Kidney epithelial cell (primary cell): Measurements from ENCODE around the gene MRTFB. TPM values are rescaled to one million over a fixed set of nuclear protein-coding genes. Genes with fewer than 3 reads are reported as not detected.

ENCODE experiments used
- DNase-seq: peaks from one replicate; pipeline ENCODE4 v3.0.0-alpha.2; 2010; ENCODE audit warnings: low read depth
- H3K27me3 ChIP-seq: 2 replicates; pipeline ENCODE4 v1.6.0; 2011; ENCODE audit warnings: low read length; ENCODE audit not compliant: control insufficient read depth, insufficient read depth
- H3K36me3 ChIP-seq: 2 replicates; pipeline ENCODE4 v1.5.1; 2011; ENCODE audit warnings: low read length; ENCODE audit not compliant: control insufficient read depth, insufficient read depth
- H3K4me3 ChIP-seq: 2 replicates; pipeline ENCODE4 v1.5.1; 2011; ENCODE audit warnings: low read depth, mild to moderate bottlenecking, control low read depth, low read length
- total RNA-seq: library from RNA; depleted of rRNA; stranded (reverse); fragments of >200 nt; gene quantifications from 2 replicates; pipeline ENCODE4 v1.2.3, GENCODE V29; 2015
- TF ChIP-seq, protein P1 (sequence below): IDR thresholded peaks from 2 replicates; pipeline ENCODE4 v1.5.1; 2011; ENCODE audit warnings: mild to moderate bottlenecking, moderate library complexity, low read length, control low read depth, inconsistent platforms; ENCODE audit not compliant: insufficient read depth, poor library complexity, severe bottlenecking

MRTFB gene
- total RNA-seq, 1 donor from 2014 or later: 15.8 TPM

- H3K27me3 ChIP-seq: no peaks in the 10 kb centered on the region
- no peaks in the 10 kb centered on the region for H3K36me3 ChIP-seq
- no peak overlapping the region for H3K4me3 ChIP-seq
- DNase-seq: no peak
- TF ChIP-seq, protein P1, sequence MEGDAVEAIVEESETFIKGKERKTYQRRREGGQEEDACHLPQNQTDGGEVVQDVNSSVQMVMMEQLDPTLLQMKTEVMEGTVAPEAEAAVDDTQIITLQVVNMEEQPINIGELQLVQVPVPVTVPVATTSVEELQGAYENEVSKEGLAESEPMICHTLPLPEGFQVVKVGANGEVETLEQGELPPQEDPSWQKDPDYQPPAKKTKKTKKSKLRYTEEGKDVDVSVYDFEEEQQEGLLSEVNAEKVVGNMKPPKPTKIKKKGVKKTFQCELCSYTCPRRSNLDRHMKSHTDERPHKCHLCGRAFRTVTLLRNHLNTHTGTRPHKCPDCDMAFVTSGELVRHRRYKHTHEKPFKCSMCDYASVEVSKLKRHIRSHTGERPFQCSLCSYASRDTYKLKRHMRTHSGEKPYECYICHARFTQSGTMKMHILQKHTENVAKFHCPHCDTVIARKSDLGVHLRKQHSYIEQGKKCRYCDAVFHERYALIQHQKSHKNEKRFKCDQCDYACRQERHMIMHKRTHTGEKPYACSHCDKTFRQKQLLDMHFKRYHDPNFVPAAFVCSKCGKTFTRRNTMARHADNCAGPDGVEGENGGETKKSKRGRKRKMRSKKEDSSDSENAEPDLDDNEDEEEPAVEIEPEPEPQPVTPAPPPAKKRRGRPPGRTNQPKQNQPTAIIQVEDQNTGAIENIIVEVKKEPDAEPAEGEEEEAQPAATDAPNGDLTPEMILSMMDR: no peak
Observed at GRCh38 chr16:14151256-14152030, 80.3 kb downstream of the MRTFB start.

DNA sequence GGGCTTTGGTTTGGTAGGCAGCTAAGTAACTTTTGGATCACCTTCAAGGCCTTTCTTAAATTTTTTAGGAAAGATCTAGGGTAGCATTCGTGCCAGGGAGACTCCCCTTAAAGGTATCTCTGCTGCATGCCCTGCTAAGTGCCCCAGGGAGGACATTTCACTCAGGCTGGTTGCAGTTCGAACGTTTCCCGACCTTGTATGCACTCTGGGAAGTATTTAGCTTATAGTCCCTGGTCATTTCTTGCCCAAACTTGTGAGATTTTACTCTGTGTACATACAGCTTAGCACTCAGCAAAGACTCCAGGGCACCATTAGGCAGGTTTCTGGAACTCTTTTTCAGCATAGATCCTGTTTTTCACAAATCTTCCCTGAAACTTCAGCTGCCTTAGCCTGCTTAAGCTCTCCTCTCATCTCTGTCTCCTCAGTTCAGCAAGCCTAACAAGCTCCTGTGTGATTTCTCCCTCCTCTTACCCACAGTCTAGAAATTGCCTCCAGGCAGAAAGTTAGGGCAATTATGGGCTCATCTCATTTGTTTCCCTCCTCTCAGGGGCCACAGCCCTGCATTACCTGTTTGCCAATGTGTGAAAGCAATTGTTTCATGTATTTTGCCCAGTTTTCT, 84.6 kb downstream of the MRTFB start:
- no peak for DNase-seq
- TF ChIP-seq, protein P1: no peak
- H3K36me3 ChIP-seq: no peaks in the 10 kb centered on the region
- H3K27me3 ChIP-seq: no peaks in the 10 kb centered on the region
- no peak overlapping the region for H3K4me3 ChIP-seq

GRCh38 chr16:14164916-14165662, 94.0 kb downstream of the MRTFB start:
- TF ChIP-seq, protein P1: no peak
- no peak for DNase-seq
- Histone ChIP-seq H3K4me3 (no peak overlapping the region), H3K27me3 (no peaks in the 10 kb centered on the region), H3K36me3 (no peaks in the 10 kb centered on the region)

- DNase-seq: no peak
- Histone ChIP-seq H3K4me3 (no peak overlapping the region), H3K27me3 (no peaks in the 10 kb centered on the region), H3K36me3 (no peaks in the 10 kb centered on the region)
- TF ChIP-seq, protein P1: no peak
Observed at GRCh38 chr16:14168146-14168545, 97.0 kb downstream of the MRTFB start.

GRCh38 chr16:14172200-14172809, 101.2 kb downstream of the MRTFB start:
- Histone ChIP-seq H3K4me3 (no peak overlapping the region), H3K36me3 (no peaks in the 10 kb centered on the region), H3K27me3 (no peaks in the 10 kb centered on the region)
- TF ChIP-seq, protein P1: no peak
- DNase-seq: no peak
